ENCODE data around the gene NR3C1.

- TF ChIP-seq CTCF (conservative IDR thresholded peaks at IDR 0.05; ENCODE audit: low read depth, low read length) = no peak
- TF ChIP-seq POLR2A (IDR thresholded peaks at IDR 0.05; ENCODE audit: low read depth, low read length) = no peak
- TF ChIP-seq CEBPB (IDR thresholded peaks at IDR 0.05; ENCODE audit: low read depth, low read length) = no peak
- no peak for TF ChIP-seq RCOR1 (IDR thresholded peaks at IDR 0.05; ENCODE audit: insufficient replicate concordance, low read length)
- TF ChIP-seq RFX5 (IDR thresholded peaks at IDR 0.05; ENCODE audit: low read depth, low read length) = no peak
- no peak for TF ChIP-seq RAD21 (IDR thresholded peaks at IDR 0.05; ENCODE audit: low read length)
- no peak for TF ChIP-seq MXI1 (IDR thresholded peaks at IDR 0.05; ENCODE audit: borderline replicate concordance, low read depth, low read length)
- TF ChIP-seq ELK1 (IDR thresholded peaks at IDR 0.05; ENCODE audit: borderline replicate concordance, low read depth, low read length) = no peak
- TF ChIP-seq FOS (IDR thresholded peaks at IDR 0.05; ENCODE audit: low read depth, low read length) = no peak
- TF ChIP-seq BHLHE40 (IDR thresholded peaks at IDR 0.05; ENCODE audit: low read depth, low read length) = no peak
- no peak for TF ChIP-seq SMC3 (IDR thresholded peaks at IDR 0.05; ENCODE audit: low read depth, low read length)
- no peak; the same call in 1 of the 2 replicates for TF ChIP-seq CHD1 (IDR thresholded peaks at IDR 0.05; ENCODE audit: low read depth, low read length)
- TF ChIP-seq MAFK (IDR thresholded peaks at IDR 0.05; ENCODE audit: low read depth, low read length) = no peak
Measured at GRCh38 chr5:143399616-143400540, 3.6 kb downstream of the NR3C1 start.
